Sigmoid colon (tissue), 3 donors: ENCODE results near the gene AMER3.

Experiments
- POLR2A ChIP-seq, 2 donors: fragments of 450-650 bp; IDR thresholded peaks; one replicate each; pipeline ENCODE4 v1.6.1; 2016; ENCODE audit warnings: antibody characterized with exemption in 2 of 2, mild to moderate bottlenecking in 2 of 2, moderate library complexity in 2 of 2
- TF ChIP-seq, protein P1 (sequence below), 4 experiments: fragments of 450-650 bp in 3 of 4; fragments of 200-600 bp in 1 of 4; IDR thresholded peaks; one replicate each; pipeline ENCODE4 v1.5.1; 2016 to 2019; ENCODE audit warnings: antibody characterized with exemption in 4 of 4, mild to moderate bottlenecking in 3 of 4, moderate library complexity in 2 of 4

- TF ChIP-seq, protein P1, sequence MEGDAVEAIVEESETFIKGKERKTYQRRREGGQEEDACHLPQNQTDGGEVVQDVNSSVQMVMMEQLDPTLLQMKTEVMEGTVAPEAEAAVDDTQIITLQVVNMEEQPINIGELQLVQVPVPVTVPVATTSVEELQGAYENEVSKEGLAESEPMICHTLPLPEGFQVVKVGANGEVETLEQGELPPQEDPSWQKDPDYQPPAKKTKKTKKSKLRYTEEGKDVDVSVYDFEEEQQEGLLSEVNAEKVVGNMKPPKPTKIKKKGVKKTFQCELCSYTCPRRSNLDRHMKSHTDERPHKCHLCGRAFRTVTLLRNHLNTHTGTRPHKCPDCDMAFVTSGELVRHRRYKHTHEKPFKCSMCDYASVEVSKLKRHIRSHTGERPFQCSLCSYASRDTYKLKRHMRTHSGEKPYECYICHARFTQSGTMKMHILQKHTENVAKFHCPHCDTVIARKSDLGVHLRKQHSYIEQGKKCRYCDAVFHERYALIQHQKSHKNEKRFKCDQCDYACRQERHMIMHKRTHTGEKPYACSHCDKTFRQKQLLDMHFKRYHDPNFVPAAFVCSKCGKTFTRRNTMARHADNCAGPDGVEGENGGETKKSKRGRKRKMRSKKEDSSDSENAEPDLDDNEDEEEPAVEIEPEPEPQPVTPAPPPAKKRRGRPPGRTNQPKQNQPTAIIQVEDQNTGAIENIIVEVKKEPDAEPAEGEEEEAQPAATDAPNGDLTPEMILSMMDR (IDR thresholded peaks at IDR 0.05): no peak
- no peak for TF ChIP-seq POLR2A (IDR thresholded peaks at IDR 0.05)
Observed at GRCh38 chr2:130726614-130727180, 28.6 kb upstream of the AMER3 start.
